Skeletal muscle cell (primary cell): Measurements from ENCODE around the gene ATP10A.

ENCODE experiments used
- DNase-seq: peaks from one replicate; pipeline ENCODE4 v3.0.0-alpha.2; 2010; ENCODE audit warnings: low read depth
- H3K4me3 ChIP-seq: 2 replicates; pipeline ENCODE4 v1.5.1; 2011; ENCODE audit warnings: low read depth, mild to moderate bottlenecking, control low read depth, low read length, moderate library complexity

The ATP10A gene

DNA sequence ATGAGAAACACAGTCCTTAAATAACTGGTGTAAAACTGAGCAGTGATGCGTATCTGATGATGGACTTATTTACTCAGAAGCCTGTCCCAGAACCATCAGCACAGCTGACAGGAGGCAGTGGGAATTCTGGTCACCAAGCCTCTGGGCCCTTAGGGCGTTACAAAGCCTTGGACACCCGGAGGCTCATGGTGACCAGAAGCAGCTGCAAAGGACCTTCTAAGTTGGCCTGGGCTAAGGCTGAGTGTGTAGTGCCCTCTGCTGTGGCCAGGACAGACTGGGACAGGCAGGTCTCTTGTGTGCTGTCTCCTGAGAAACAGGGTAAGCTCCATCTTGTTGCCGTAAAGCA is 168.9 kb downstream of the ATP10A start:
- no peak for DNase-seq

DNA sequence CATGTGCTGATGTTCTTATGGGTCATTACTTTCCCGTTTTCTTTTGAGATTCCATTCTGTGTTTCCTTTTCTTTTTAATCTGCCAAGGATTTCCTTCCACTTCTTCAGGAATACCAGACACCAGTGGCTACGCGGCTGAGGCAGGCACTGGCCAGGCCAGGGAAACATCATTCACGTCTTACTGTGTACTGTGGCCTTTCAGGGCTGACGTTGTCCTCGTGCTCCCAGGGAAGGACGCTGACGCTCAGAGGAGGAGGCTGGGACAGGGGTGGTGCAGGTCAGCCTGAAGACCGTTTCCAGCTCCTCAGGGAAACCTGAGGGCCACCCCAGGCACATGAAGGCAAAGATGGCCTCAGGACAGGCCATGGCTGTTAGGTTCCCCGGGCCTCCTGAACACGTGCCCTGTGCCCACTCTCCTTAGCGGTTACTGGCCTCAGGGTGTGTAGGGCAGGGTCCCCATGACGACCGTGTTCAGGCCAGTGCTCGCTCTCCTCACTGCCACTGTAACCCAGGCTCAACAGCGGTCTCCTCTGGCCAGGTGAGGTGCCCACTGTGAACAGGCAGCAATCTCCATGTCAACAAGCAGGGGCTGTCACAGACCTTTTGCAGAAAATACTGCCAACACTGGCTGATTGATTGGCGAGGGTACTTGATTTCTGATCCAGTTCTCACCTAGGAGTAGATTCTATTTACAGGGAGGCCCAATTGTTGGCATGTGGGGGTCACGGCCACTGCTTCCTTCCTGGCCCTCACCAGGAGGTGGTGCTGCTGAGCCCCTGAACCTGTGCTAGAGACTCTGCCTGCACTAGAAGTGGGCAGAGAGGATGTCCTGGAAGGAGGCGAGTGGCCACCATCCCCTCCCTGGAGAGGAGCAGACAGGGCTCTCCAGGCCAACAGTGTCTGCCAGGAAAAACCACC is 169.5 kb downstream of the ATP10A start:
- H3K4me3 ChIP-seq, result no peak overlapping the region
- no peak for DNase-seq

More for the DNA sequence above, 168.9 kb downstream of the ATP10A start:
- no peak overlapping the region for H3K4me3 ChIP-seq

DNA sequence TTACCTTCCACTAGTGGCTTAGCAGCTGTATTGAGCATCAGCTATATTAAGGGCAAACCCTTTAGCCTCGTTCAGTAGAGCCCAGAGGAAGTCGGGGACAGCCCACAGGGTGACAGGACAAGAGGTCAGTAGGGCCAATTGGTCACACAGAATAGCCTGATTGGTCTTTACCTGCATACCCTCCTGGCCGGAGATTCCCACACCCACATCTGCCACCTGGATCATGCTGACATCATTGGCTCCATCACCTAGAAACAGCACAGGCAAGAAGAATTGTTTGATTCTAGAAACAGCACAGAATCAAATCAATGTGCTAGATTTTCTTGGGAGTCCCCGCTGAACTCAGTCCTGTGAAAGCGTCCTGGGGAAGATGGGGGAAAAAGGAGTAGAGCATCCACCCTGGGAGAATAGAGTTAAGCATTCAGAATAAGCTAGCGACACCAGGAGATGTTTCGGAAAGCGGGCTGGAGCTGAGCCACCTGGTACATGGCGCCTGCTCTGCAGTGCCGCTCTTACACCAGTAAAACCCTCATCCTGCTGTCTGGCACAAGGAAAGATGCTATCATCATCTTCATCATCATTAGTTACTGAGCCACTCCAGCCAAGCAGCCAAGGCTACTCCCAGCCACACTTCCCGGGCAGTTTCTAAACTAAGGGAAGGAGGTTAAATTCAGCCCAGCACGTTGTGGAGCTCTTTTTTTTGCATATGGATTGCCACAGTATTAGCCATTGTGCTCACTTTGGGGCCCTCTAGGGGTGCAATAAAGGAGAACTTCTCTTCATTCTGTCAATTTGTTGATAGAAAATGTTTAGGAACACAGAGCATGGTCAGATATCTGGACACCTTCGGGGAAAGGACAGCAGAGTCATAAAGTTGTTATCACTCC is 171.3 kb downstream of the ATP10A start:
- DNase-seq, result no peak
- H3K4me3 ChIP-seq, result no peak overlapping the region

DNA sequence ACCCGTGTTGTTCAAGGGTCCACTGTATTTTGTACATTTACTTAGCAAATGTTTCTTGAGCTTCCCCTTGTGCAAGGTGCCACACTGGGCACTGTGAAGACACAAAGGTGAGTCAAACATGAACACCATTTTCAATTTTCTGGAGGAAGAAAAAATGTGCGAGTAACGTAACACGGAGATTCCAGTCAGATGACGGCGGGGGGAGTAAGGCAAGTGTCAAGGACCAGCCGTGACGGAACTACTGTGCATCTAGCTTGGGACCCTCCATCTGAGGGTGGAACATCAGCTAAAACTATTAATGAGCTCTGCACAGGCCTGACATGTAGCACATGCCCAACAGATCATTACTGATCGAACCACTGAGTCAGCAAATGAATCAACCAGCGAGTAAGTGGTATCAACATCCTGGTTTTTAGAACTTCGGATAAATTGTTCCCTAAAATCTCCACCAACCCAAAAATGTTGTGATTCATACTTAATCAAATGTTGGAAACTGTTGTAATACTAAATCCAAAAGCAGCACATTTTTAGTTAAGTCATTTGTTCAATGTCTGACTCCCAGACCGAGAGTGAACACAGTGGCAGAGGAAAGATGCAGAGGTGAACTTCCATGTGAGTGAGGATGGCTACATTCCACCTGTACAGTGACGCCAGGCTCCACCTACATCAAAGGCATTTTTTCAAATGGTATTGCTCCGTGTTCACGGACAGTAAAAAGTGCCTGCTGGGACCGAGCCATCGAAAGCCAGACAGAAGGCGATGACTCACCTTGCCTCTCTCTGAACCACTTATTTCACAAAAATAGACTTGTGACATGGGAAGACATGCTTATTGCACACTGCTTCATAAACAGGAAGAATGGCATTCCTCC is 172.2 kb downstream of the ATP10A start:
- peak; percentile 53 for DNase-seq
- no peak overlapping the region for H3K4me3 ChIP-seq

DNA sequence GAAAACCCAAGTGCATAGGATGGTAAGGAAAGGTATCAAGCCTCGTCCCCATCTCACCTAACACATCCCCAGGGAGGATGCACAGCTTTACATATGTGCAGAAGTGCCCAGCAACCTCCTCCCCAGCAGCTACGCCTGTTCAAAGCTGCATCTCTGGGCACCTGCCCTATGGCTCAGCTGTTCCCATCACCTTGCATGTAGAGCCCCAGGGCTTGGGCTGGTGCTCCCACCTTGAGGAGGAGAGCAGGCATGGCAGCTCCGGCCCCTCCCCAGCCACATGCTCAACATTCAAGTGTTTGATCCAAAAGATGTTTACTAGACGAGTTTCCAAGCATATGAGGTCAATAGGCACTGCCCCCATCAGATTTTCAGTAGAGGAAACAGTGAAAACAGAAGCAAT is 173.5 kb downstream of the ATP10A start:
- H3K4me3 ChIP-seq, result no peak overlapping the region
- DNase-seq, result no peak

DNA sequence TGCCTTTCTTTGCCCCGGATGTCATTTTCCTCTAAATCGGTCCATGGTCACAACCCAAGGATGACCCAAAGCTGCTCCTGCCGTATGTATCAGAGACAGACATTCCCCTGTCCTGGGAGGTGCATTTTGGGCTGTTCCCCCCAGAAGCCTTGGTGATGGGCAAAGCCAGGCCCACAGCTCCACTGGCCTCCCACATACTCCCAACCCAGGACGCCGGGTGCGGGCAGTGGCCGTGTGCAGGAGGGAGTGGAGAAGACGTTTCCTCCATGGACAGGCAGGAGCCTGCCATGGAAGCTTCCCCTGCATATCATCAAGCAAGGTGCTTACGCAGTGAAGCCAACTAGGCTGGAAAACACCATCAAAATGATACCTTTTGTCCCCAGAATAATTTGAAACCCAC is 175.0 kb downstream of the ATP10A start:
- DNase-seq, result no peak
- H3K4me3 ChIP-seq, result no peak overlapping the region

DNA sequence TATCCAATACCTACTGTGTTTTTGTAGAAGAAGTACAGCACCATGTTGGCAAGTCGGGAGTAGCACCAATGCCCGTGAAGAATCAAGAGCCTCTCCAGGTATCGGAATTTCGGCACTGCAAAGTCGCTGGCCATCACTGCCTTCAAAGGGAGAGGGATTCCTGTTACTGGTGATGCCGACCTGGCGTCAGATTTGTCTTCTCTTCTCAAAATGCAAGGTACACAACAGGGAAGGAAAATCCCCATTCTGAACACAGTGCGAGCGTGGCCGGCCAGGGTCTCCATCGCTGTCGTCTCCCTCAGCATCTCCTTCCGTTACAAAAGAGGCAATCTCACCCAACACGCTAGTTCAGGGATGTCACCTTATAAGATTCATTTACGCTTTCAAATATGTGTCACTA is 175.4 kb downstream of the ATP10A start:
- no peak for DNase-seq
- H3K4me3 ChIP-seq, result no peak overlapping the region

DNA sequence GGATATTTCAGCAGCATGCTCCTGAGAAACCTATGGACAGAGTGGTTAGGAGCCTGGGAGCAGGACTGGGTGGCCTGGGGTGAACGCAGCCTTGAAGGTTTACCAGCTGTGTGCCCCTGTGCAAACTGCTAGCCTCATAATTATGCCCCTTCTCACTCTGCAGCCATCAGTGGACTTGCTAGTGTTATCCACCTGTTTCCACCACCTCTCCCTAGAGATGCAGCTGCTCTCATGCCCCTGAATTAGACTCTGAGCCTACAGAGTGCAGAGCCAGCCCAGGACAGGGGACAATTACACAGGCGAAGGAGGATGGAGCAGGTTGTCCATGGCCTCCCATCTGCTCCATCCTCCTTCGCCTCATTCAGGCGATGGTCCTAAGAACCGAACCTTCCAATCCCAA is 175.9 kb downstream of the ATP10A start:
- DNase-seq, result no peak
- no peak overlapping the region for H3K4me3 ChIP-seq

DNA sequence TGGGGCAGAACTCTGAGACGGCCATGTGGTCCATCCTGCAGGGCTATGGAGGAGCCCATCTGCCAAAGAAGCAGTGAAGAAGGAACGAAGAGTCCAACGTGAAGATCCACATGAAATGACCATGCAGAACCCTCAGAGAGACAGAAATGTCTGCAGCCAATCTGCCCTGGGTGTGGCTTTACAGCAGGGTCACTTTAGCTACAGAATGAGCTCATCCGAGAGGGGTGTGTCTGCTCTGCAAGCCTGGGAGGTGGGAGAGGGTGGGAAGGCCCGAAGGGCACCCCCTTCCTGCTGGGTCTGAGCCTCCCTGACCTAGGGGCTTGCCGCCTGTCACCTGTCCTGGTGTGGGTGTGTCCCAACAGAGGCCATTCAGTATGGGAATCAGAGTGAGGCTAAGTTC is 176.3 kb downstream of the ATP10A start:
- no peak overlapping the region for H3K4me3 ChIP-seq
- DNase-seq, result no peak

DNA sequence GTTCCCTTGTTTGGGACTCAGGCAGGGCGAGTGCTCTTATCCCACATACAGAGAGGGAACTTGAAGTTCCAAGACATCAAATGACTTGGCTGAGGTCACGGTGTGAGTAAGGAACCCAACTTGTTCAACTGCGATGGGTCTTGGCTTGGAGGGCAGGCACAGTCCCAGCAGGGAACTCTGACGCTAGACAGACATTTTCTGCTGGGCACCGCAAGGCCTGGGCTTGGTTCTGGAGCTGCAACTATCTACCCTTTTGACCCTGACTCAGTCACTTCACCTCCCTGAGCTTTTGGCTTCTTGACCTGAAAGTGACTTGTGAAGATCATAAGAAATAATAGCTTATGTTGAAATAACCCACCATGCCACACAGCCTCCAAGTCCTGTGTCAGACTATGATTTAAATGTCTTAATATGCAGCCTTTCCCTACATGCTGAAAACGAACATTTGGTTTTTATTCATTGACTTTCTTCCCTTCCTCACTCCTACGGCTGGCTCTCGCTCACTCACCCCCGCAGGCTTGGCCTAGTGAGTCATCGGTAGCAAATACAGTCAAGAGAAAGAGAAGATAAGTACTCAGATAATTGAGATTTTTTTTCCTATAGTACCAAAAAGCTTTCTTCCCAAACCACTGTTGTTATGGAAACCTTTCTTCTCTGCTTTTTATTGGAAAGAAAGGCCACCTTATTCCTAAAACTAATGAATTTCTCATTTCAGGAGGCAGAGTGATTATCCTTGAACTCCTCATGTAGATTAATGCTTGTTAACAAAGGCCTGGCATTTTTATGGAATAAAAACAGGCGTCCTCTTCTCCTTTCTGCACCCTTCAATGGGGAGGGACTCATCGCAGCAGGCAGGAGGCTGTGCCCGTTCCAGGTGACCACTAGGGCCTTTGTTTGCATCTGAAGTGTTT is 178.4 kb downstream of the ATP10A start:
- peak; percentile 47 for DNase-seq

DNA sequence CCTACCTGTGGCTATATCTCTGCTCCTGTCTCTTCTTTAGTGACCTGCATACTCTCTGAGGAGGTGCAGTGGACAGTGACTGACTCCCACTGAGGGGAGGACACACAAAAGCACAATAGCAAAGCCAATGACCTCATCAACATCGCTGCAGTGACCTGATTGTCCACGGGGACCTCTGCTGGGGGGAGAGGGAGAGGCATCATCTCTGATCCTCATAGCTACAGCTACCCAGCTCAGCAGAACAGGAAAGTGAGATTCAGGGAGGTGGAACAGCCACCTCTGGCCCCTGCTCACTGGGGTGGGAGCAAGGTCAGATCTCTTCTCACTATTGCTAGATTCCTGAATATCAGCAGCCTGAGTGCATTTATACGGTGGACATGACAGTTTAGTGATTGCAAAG is 179.2 kb downstream of the ATP10A start:
- no peak for DNase-seq

More for the DNA sequence above, 178.4 kb downstream of the ATP10A start:
- H3K4me3 ChIP-seq, result no peak overlapping the region

DNA sequence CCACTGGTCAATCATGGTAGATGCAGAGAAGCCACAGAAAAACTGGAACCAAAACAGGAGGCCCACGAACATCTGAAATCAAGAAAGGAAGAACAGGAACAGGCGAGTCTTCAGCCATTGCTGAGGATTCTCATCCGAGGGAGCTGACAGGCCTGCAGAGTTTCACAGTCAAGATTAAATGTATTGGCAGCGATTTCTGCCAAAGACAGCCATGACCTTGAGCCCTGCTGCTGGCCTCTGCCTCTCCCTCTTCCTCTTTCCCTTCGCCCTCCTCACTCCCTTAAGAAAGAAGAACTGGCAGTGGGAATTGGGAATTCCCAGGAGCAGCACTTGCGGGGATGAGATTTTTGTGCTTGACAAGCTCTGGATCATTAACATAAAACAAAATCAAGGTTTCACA is 179.7 kb downstream of the ATP10A start:
- H3K4me3 ChIP-seq, result no peak overlapping the region
- no peak for DNase-seq

More for the DNA sequence above, 179.2 kb downstream of the ATP10A start:
- H3K4me3 ChIP-seq, result no peak overlapping the region

DNA sequence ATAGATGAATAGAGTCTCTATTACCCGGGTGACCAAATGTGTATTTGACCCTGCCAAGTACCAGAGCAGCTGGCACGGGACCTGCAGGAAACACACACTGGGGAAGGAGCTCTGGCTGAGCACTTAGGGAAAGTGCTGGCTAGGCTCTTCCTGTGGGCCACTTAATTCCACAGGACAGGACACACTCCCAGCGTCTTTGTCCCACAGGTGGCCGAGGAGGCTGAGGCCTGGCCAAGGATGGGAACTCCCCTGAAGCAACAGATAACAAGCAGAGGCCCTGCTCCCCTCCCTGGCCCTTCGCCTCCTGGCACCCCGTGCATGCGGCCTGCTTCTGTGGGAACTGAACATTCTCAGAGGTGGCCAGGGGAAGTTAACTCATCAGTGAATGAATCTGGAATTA is 180.8 kb downstream of the ATP10A start:
- H3K4me3 ChIP-seq, result no peak overlapping the region
- no peak for DNase-seq

DNA sequence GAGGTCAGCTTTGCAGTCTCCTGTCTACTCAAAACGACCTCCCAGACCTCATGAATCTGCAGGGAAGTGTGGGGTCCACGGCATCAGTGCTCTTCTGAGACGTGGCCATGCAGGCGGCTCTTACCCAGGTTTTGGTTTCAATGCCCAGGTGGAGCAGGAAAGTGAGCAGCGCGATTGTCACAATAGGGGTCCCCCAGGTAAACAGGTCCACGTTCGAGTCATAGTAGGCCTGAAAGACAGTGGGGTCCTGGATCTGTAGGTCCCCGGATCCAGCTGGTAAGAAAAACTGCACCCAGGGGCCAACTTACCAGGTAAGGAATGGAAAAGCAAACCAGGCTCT is 182.5 kb downstream of the ATP10A start:
- DNase-seq, result no peak
- H3K4me3 ChIP-seq, result no peak overlapping the region

DNA sequence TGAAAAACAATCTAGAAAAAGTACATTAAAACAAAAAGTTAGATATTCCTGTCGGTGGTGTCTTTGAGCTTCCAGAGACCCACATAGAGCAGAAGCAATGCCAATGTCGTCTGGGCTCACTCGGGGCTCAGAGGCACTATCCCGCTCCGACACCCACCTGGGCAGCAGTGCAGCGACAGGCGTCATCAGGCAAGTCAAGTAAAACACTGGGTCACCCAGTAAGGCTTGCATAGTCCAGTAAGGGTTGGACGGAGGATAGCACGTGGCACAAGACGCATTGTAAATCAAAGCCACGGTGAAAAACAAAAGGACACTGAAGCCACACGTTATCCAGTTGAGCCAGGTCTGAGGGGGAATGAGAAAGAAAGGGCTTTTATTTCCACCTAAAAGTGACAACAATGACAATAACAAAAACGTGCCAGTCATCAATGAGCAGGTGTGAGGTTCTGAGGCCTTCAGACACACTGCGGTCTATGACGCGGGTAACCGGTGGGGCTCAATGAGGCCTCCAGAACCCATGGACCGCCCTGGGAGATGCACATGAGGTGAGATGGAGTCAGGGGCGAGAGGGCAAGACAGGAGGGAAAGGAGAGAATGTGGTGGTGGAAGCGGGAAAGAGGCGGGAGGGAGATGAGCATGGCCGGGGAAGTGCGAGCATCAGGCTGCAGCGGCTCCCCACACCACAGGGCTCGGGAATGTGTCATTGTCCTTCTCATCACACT is 183.0 kb downstream of the ATP10A start:
- H3K4me3 ChIP-seq, result no peak overlapping the region
- no peak for DNase-seq

DNA sequence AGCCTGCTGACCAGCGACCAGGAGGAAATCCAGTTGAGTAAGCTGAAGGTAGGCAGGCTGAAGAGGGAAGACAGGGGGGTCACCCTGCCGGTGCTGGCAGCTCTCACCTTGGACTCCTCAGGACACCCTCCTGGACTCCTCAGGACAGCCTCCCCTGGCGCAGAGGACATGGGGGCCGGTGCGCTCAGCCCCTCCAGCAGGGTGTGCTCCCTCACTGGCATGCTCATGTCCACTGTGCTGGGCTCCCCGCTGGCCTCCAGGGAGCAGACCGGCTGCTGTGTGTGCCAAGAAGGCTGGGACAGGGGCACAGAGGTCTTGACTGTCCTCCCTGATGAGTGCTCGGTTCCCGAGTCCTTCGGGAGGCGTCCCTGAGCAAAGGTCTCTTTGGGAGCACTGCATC is 183.6 kb downstream of the ATP10A start:
- no peak overlapping the region for H3K4me3 ChIP-seq
- DNase-seq, result no peak

DNA sequence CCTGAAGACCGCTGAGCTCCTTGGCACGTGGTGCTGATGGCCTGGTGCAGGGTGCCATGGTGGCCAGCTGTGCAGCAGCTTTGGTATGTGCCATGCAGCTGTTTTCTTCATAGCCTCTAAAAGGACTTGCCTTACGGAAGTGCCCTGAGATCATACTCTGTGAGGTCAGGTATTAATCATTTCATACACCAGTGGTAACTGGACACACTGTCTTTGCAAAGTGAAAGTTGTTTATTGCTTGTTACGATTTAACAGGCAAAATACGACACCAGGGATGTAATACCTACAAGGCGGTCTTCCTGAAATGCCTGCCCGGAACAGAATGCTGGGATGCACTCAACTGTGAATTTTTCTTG is 184.6 kb downstream of the ATP10A start:
- no peak overlapping the region for H3K4me3 ChIP-seq
- no peak for DNase-seq
